HG03060 (cell line): Measurements from ENCODE around the gene PRSS16.
"Not testable (repeated sequence)": the region's sequence is repeated elsewhere in the genome, so short reads cannot be mapped to it uniquely, and the experiment has no call there.

ENCODE experiments used
- ATAC-seq: cut with Tn5 transposase; IDR thresholded peaks from one replicate; pipeline ENCODE4 v1.9.1; 2021; ENCODE audit warnings: low read depth, moderate number of reproducible peaks; ENCODE audit not compliant: unreplicated experiment

Gene PRSS16

DNA sequence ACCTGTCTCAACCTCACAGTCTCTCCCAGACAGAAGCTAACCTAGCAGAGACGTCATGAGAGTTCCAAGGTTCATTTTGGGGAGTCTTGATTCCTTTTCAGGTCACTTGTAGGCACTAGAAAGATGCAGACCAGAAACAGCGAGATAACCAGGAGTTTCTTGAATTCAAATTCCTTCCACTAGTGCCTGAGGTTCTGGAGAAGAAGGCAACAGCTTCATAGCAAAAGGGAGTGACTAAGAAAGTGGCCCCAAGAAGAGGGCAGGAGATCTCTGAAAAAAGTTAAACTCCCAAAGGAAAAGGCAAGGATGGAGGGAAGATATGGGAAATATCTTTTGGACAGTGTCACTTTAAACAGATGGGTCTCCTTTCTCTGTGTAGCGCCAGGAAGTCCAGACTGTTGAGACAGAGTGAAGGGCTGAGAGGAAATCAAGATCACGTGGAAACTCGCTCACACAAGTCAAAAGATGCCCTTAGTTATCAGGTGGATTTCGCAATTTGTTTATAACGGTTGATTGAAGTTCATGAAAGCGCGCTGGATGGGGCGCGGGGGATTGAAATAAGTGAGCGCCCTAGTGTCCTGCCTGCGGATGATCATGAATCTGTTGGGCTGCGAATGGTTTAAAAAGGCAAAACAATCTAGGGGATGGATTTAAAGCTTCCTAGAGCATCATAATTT lies 4.8 kb upstream of the PRSS16 start:
- ATAC-seq, result no peak

DNA sequence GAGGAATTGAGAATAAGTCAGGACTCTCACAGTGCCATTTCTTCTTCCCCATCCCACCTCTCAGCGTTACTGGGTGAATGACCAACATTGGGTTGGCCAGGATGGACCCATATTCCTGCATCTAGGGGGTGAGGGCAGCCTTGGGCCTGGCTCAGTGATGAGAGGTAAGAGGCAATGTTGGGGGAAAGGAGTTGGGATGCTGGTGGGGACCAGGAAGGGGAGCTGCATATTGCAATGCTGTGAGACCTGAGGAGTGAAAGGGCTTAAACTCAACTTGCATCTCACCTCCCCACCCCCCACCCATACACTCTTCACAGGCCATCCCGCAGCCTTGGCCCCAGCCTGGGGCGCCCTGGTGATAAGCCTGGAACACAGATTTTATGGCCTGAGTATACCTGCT lies 1.3 kb downstream of the PRSS16 start:
- no peak for ATAC-seq

DNA sequence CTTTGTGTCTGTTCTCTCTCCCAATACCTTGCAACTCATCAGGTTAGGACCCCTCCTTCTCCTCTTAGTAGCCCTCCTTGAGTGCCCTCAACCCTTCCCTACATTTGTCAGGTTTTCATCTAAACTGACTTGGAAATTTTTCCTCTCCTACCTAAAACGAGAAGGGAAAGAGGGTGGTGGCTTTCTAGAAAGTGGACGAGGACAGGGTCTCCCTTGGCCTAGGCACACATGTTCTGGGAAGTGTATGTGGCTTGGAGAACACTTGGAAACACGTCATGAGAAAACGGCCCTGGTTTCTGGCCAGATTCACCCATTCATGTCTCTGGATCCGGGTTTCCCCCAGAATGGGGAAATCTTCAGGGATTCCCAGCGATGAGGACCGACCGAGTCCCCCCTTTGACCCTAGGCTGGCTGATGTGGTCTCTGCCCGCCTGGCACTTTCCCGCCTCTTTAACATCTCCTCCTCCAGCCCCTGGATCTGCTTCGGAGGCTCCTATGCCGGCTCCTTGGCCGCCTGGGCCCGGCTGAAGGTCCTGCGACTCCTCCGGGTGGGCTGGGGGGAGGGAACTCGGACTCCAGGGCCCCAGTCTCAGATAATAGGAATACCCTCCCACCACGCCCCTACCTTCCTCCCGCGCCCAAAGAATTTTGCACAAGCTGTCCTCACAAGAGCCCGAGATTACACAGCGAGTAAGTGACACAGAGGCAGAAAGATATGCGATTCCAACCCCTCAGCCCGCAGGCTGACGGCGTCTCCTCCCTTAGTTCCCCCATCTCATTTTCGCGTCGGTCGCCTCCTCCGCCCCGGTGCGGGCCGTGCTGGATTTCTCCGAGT lies 3.0 kb downstream of the PRSS16 start:
- no peak for ATAC-seq

DNA sequence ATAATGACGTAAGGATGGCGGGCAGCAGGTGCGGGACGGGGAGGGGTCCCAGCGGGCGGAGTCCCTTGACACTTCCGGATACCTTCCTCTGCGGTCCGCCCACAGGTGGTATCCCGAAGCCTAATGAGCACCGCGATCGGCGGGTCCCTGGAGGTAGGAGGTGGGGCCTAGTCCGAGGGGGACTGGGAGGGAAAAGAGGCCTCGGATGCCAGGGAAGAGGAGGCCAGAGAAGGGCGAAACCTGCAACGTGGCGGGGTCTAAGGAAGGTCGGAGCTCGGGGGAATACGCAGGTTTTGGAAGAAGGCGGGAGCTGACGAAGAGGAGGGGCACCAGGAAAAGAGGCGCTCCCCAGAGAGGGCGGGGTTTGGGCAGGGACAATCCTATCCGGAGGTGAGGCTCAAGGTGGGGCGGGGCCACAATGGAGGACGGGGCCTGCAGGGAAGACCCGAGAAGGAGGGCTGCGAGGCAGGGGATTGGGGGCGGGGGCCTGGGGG lies 3.7 kb downstream of the PRSS16 start:
- peak; percentile 51 for ATAC-seq

DNA sequence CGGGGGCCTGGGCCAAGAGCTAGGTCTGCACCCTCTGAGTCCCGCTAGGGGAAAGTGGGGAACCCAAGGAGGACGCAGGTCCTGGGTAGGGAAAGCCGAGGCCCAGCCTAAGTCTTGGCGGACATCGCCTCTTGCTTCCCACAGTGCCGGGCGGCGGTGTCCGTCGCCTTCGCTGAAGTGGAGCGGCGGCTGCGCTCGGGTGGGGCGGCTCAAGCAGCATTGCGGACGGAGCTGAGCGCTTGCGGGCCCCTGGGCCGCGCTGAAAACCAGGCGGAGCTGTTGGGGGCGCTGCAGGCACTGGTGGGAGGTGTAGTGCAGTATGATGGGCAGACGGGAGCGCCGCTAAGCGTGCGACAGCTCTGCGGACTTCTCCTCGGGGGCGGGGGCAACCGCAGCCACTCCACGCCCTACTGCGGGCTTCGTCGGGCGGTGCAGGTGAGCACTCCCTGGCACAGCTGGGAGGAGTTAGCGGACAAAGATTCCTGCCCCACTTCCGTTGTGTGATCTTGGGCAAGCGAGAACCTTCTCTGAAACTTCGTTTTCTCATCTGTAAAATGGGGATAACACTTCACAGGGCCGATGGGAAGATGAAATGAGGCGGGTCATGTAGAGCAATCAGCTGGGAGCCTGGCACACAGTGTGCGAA lies 4.2 kb downstream of the PRSS16 start:
- peak; percentile 74 for ATAC-seq

DNA sequence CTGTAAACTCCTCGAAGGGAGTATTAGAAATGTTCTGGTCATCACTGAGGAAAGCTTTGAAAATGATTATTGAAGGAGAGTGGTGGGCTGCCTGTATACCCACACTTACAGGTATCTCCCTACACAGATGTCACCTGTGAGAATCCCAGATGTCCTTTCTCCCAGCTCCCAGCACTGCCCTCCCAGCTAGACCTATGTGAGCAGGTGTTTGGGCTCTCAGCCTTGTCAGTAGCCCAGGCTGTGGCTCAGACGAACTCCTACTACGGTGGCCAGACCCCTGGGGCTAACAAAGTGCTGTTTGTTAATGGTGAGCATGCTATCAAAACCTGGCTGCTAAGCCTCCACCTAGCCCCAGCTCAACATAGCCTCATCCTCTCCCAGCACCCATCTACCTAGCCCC lies 7.1 kb downstream of the PRSS16 start:
- no peak for ATAC-seq

DNA sequence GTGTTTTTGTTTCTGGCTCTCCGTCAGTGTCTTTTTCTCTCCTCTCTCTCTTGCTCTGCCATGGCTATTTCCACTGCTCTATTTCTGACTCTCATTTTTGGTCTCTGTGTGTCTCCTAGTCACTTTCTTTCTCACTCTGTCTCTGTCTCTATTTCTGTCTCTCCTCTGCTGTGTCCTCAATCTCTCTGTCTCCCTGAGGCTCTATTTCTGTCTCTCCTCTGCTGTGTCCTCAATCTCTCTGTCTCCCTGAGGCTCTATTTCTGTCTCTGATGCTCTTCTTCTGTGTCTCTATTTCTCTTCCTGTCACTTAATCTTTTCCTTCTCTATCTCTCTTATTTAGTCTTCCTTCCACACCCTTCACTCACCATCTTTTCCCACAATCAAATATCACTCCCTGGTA lies 8.4 kb downstream of the PRSS16 start:
- ATAC-seq, result no peak

DNA sequence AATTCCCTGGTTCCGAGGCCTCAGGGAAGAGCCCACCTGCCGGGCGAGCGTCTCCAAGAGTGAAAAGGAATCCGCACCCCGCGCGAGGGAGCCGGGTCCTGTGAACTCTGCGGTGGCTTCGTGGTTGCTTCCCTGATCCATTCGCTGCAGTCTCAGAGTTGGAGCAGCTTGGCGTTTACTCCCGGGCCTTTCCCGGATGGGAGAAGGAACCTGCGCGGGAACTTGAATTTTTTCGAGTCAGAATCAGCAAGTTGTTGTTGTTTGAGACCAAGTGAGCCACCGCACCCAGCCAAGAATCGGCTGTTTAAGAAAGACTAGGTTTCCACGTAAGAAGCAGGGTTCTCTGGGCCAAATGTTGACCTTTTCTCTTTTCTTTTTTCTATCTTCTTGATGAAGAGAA lies 12.9 kb downstream of the PRSS16 start:
- ATAC-seq, result no peak

DNA sequence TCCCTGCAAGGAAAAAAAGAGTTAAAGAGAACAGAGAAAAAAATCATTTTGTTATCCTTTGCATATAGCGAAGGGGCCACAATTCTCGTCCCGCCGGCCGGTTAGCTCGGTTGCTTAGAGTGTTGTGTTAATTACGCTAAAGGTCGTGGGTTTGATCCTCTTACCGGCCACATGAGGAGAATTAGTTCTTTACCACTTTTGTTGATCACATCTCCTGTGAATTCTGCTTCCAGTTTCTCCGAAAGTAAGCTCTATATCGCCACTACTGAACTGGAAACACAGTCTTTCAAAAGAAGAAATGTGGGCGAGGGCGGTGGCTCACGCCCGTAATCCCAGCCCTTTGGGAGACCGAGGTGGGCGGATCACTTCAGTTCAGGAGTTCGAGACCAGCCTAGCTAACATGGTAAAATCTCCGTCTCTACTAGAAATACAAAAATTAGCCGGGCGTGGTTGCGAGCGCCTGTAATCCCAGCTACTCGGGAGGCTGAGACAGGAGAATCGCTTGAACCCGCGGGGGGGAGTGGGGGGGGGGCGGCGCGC lies 13.4 kb downstream of the PRSS16 start:
- ATAC-seq, result no peak

DNA sequence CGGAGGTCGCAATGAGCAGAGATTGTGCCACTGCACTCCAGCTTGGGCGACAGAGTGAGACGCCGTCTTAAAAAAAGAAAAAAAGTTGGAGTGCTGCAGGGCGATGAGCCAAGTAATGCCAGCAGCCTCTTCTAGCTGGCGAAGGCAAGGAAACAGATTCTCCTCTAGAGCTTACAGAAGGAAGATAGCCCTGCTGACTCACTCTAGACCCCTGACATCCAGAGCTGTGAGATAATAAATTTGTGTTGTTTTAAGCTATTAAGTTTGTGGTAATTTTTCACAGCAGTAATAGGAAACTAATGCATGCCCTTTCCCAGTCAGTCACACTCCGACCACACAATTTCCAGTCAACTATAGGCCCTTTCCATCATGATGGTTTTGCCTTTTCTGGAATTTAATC lies 16.4 kb downstream of the PRSS16 start:
- ATAC-seq, result no peak

DNA sequence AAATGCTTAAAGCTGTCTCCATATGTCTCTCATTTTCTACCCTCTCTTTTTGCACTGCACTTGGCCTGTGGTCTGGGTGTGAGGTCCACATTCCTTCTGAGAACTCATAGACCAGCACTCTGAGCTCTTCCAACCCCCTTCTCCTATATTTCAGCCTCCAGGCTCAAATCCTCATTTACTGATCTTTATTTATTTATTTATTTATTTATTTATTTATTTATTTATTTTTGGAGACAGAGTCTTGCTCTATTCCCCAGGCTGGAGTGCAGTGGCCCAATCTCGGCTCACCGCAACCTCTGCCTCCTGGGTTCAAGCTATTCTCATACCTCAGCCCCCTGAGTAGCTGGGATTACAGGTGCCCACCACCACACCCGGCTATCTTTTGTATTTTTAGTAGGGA lies 19.5 kb downstream of the PRSS16 start:
- not testable (repeated sequence) for ATAC-seq

DNA sequence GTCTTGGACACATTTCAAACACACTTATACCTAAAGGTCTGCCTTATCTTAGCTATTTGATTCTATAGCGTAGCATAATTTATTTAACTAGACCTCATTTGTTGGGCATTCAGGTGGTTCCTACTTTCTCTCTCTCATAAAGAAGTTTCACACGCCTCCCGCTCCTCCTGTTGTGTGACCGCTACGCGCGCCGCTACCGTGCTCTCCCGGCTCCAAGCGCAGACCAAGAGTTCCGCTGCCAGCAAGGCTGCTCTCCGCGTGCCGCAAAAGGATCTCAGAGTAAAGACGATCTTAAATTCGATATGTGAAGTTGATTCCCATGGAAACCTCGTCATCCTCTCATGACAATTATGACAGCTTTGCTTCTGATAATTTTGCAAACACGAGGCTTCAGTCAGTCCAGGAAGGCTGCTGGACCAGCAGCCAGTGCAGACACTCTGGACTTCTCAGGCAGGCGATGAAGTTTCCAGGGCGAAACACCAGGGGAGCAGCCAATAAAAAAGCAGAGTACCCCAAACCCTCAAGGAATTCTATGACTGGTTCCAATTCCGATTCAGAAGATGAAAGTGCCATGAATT lies 20.4 kb downstream of the PRSS16 start:
- ATAC-seq, result no peak

DNA sequence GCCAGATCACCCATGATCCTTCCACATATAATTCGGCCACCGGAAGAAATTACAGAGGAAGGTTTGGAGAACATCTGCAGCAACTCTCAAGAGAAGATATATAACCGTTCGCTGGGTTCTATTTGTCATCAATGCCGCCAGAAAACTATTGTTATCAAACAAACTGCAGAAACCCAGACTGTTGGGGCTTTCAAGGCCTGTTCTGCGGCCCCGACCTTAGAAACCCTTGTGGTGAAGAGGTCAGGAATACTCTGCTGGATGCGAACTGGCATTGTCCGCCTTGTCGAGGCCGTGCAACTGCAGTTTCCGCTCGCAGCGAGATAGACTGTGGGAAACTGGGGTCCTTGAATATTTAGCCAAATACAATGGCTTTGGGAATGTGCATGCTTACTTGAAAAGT lies 21.3 kb downstream of the PRSS16 start:
- no peak for ATAC-seq

DNA sequence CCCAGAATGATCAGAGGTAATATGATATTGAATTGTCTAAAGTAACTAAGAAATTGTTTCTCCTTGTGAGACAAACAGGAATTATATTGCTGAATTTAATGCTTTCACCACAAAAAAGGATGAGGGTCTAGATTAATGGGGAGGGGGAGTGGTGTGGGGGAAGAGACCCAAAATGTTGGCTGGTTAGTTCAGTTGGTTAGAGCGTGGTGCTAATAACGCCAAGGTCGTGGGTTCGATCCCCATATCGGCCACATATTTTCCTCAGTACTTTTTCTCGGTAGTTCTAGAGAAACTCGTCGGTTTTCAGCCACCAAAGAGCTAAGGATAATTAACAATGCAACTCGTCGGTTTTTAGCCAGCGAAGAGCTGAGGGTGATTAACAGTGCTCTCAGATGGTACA lies 26.3 kb downstream of the PRSS16 start:
- ATAC-seq, result no peak

DNA sequence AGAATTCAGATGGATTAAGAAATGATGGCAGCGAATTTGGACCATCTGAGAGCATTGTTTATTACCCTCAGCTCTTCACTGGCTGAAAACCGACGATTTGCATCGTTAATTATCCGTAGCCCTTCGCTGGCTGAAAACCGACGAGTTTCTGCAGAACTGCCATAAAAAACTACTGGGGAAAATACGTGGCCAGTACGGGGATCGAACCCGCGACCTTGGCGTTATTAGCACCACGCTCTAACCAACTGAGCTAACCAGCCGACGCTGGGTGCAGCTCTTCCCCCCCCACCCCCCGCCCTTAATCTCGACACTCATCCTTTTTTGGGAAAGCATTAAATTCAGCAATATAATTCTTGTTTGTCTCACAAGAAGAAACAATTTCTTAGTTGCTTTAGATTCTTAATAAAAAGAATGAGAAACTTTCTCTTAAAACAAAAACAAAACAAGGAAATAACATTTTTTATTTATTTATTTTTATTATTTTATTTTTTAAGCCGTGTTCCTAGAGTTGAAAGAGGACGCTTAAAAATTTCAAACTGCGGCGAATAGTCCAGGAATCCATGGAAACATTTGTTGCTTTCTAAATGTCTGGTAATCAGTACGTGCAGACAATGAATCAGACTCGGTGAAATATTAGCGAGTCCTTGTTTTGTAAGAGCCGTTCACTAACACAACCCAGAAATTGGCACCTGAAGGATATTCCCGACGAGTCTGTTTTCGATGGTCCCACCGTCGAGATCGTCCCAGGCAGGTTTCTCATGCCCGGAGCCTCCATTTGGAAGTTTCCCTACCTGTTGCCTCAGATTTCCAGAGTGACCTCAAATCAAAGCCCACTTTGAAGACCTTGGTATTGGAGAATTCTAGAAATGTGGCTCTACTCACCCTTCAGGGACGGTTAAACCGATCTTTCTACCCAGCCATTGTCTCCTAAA lies 27.8 kb downstream of the PRSS16 start:
- no peak for ATAC-seq

DNA sequence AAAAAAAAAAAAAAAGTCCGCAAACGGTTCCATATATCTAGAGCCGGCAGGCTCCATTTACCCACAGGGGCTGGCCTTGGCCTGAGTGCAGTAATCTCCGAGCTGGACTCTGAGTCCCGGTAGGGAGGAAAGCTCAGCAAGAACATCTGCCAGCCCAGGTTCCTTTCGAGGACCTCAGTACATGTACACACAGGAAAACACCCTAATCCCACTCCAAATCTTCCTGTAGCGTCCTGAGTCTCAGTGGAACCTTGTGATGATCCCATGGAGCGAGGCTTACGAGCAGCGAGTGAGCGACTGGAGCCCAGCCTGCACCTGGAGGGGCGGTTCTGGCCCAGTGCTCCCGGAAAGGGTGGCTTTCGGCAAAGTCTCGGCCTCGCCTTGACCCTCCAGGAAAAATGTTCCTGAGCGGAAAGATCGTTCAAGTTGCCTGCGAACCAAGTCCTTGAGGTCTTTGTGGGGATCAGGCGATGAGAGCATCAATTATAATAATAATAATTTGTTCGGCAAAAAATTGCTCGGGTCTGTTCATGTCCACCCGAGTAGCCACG lies 32.1 kb downstream of the PRSS16 start:
- no peak for ATAC-seq

DNA sequence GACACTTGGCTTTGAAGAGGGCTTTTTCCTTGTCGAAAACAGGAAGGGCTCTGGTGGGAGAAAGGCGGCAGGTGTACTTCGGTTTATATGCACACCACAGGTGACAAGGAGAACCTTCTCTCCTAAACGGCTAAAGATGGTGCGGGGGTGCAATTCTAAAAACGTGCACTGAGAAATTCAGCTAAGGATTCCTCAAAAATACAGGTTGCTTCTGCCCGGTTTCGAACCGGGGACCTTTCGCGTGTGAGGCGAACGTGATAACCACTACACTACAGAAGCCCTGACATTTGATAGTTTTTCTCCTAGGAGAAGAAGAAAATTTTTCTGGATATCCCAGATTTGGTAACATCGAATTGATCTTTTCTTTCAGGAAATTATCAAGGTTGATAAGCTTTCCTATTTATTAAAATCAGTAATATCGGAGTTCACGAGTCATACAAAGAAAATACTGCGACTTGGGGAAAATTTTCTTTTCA lies 32.6 kb downstream of the PRSS16 start:
- ATAC-seq, result no peak

DNA sequence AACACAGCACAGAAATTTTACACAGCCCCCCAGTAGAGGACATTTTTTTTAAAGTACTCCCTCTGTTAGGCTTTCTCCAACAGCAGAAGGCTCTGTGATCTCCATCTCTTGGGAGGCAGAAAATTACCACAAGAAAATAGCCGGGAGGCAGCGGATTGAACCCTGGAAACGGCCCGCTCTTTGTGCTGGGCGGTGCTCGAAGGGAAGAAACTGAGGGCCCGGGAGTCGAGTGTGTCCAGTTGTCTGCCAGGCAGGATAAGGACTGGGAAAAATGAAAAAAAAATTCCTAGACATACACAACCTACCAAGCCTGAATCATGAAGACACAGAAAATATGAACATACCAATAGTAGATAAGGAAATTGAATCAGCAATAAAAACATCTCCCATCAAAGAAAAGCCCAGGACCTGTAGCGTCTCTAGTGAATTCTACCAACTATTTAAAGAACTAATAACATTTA lies 33.1 kb downstream of the PRSS16 start:
- no peak for ATAC-seq

DNA sequence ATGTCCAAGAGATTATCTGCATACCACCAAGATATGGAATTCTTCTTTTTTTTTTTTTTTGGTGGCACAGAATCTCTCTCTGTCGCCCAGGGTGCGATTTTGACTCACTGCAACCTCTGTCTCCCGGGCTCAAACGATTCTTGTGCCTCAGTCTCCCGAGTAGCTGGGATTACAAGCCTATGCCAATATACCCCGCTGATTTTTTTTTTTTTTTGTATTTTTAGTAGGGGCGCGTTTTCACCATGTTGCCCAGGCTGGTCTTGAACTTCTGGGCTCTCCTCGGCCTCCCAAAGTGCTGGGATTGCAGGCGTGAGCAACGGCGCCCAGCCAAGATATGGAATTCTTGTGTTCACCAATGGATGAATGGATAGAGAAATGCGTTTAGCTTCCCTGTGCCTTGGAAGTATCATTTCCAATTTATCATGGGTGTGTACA lies 33.6 kb downstream of the PRSS16 start:
- ATAC-seq, result no peak
